Tongue (tissue), 2 donors: Measurements from ENCODE around the gene PRPF40B. TPM values are rescaled to one million over a fixed set of nuclear protein-coding genes. Genes with fewer than 3 reads are reported as not detected.
"Not testable (repeated sequence)": the region's sequence is repeated elsewhere in the genome, so short reads cannot be mapped to it uniquely, and the experiment has no call there.

Experiments
- DNase-seq: peaks from one replicate; pipeline ENCODE4 v3.0.0-alpha.2; 2015
- total RNA-seq: library from RNA; depleted of rRNA; stranded (reverse); fragments of >200 nt; gene quantifications from one replicate; pipeline ENCODE4 v1.2.3, GENCODE V29; 2014

Gene PRPF40B
- total RNA-seq, 1 donor from 2014 or later: 17.8 TPM

- no peak for DNase-seq
Measured at GRCh38 chr12:49609059-49609874, 14.1 kb upstream of the PRPF40B start.

- no peak for DNase-seq
Measured at GRCh38 chr12:49609875-49610154, 13.5 kb upstream of the PRPF40B start.

DNA sequence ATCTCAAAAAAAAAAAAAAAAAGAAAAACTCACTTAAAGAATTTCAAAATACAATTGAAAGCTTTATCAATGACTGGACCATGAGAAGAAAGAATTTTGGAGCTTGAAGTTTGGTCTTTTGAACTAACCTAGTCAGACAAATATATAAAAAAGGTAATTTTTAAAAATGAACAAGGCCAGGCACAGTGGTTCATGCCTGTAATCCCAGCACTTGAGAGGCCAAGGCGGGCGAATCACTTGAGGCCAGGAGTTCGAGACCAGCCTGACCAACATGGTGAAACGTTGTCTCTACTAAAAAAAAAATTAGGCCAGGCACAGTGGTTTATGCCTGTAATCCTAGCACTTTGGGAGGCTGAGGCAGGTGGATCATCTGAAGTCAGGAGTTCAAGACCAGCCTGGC lies 12.6 kb upstream of the PRPF40B start:
- not testable (repeated sequence) for DNase-seq

DNA sequence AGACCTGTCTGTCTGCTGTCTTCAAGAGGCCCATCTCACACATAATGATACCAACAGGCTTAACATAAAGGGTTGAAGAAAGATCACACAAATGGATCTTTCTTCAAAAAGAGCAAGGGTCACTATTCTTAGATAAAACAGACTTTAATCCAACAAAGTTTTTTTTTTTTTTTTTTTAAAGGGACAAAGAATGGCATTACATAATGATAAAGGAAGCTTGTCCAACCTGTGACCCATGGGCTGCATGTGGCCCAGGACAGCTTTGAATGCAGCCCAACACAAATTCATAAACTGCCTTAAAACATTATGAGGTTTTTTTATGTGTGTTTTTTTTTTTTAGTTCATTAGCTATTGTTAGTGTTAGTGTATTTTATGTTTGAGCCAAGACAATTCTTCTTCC lies 11.2 kb upstream of the PRPF40B start:
- no peak for DNase-seq

- DNase-seq: no peak
Measured at GRCh38 chr12:49615725-49616124, 7.6 kb upstream of the PRPF40B start.

DNA sequence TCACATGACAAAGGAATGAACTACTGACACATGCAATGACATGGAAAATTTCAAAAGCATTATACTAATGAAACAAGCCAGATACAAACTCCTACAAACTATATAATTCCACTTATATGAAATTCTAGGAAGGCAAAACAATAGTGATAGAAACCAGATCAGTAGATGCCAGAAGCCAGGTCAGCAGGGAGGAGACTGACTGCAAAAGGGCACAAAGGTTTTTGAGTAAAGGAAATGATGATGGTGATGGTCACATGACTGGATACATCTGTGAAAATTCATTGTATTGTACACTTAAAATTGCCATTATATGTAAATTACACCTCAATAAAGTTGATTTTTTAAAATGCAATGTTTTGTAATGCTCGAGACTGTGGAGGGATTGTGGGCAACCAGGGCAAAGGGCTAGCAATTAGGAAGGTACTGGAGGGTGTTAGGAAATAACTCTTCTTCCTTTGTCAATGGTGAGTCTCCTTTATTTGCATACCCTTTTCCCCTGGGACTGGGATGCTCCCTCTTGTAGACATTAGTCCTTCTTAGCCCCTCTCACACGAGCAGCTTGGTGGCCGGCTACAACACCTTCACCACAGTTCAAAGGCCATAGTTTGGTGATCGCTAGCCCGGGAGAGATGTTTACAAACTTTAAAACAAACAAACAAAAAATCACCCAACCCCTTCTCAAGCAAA lies 6.7 kb upstream of the PRPF40B start:
- no peak for DNase-seq

GRCh38 chr12:49618576-49618975 lies 4.8 kb upstream of the PRPF40B start:
- no peak for DNase-seq

- DNase-seq: peak; percentile 70
Measured at GRCh38 chr12:49619286-49619685, 4.1 kb upstream of the PRPF40B start.

GRCh38 chr12:49621651-49622500 lies 1.5 kb upstream of the PRPF40B start:
- no peak for DNase-seq

DNA sequence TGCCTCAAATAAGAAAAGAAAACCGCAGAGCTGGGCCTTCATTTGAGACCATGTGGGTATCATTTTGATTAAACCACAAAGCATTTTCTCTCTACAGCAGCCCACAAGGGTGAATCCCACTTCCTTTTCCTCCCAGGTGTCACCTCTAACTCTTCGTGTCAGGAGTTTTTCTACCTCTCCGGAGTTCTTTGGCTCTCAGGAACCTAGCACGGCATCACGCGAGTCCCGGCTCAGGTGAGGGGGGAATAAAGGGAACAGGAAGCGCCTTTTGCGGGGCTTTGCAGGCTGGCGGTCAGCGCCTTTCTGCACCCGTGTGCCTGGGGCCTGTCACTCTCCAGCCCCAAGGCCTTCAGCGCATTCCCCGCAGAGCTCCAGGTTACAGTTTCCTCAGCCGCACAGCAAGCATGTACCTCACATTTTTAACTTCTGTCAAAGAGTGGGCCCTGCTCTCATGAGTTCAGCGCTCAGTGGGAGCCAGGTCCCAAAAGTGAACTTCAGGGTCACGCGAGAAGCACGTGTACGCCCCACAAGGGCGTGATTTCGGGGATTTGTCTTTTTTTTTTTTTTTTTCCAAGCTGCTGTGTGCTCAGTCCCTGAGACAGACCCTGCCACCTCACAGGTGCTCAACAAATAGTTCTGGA lies 740 bp upstream of the PRPF40B start:
- no peak for DNase-seq

DNA sequence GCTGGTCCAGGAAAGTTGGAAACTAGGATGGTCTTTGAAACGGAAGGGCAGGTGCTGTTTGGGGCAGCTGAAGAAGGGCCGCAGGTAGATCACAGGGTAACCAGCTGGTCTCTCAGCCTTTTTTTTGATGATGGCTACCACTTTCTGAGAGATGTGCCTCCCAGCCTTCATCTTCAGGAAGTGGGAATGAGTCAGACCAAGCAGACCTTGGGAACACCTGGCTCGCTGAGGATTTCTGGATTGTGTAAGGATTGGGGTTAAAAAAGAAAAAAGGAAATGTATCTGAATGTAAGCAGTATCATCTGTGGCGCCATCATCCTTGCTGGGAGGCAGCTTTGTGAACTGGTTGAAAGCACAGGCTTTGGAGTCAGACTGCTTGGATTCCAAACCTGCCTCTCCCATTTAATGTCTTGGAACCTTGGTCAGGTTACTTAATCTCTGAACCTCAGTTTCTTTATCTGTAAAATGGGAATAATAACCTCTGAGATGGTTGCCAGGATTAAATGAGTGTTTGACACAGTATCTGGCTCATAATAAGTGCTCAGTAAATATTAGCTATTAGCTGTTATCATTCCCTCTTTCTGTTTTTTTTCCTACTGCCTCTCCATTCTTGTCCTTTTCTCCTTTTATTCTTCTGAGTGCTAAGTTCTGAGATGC lies 1.7 kb downstream of the PRPF40B start:
- no peak for DNase-seq

DNA sequence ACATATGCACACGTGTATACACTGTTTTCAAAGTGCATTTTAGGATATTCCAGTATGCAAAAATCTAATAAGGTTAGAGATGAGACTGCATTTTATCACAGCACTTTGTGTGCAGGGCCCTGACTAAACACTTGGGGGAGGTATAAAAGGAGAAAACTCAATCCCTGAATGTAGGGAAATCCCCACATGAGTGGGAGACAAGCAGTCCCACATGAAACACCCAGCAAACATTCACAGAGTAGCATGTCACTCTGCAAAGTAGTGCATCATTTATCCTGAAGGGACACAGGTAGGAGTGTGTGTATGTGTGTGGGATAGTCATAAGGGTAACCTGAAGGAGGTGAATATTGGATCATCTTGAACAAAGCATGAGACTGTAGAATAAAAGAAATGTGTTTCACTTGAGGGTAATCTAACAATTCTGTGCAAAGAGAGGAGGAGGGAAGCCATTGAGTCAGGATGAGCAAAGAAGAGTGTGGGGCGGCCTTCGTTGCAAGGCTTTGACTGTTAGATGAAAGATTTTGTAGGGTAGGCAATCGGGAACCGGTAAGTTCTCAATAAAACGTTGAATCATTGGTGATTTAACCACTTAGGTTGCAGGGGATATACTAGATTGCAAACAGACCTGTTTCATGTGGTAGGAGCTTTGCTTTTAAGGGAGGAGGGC lies 2.9 kb downstream of the PRPF40B start:
- DNase-seq: no peak

DNA sequence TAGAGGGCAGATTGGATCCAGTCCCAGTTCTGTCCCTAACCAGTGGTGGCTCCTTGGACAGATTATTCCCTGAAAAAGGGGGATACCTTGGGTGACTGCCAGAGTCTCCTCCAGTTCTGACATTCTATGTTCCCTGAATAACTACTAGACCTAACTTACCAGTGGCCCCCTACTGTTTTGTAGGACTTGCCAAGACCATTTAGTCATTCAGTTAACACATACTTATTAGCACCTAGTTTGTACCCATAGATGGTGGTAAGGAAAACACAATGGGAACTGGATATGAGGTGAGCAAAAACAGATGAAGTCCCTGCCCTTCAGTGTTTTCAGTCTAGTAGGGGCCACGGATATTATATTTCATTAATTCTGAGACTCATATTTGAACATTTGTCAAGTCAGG lies 3.5 kb downstream of the PRPF40B start:
- no peak for DNase-seq

DNA sequence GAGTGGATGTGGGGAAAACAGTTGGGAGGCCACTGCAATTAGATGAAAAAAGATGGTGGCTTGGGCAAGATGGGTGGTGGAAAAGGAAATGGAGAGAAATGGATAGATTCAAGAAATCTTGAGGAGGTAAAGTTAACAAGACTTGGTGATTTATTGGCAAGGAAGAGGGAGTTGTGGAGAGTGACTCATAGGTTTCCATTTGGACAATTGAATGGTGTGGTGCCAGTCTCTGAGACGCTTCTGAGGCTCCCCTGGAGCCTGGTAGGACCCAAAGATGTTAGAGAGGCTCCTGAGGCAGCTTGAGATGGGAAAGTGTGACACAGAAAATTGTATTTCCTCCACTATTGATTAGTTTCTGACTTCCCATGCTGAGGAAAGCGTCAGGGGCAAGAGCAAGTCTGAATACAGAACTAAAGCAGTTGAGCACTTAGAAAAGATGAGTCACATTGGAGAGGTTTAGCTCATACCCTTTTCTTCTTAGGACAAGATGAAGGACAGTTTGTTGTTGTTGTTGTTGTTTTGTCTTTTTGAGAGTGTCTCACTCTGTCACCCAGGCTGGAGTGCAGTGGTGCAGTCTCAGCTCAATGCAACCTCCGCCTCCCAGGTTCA lies 4.5 kb downstream of the PRPF40B start:
- DNase-seq: no peak

GRCh38 chr12:49631336-49631907 lies 8.1 kb downstream of the PRPF40B start:
- DNase-seq: no peak

DNA sequence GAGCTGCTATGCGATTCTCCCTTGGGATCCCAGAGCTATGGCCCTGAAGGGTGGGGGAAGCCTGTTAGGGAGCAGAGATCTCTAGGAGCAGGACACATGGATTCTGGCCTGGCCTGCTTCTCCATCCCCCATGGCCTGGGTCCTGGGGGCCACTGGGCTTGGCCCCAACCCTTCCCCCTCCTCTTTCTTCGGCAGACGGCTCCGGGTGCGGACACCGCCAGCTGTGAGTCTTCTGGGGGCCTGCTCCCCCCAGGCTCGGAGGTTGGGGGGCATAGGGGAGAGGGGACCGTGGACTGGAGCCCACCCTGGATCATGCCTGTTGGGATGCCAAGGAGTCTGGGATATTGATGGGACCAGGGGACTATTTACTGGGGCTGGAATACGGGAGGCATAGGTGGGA lies 9.0 kb downstream of the PRPF40B start:
- no peak for DNase-seq

GRCh38 chr12:49632986-49633702 lies 9.8 kb downstream of the PRPF40B start:
- no peak for DNase-seq

DNA sequence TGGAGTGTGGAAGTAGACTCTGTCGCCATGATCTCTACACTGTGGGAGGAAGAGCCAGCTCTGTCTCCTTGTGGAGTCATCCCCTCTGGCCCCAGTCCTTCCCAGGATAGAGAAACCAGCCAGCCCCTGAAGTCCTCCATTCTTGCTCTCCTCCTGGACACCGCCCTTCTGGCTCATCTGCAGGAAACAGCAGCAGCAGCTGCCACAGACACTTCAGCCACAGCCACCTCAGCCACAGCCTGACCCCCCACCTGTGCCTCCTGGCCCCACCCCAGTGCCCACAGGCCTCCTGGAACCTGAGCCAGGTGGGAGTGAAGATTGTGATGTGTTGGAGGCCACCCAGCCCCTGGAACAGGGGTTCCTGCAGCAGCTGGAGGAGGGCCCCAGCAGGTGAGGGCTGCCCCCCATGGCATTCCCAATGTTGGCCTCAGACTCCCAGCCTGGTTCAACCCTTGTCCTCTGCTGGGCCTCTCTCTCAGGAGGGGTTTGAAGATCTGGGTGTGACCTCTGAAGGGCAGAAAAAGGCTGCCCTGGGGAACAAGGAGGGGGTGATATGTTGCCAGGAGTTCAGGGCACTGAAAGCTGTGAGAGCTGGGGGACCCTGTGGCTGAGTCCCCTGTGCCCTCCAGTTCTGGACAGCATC lies 10.5 kb downstream of the PRPF40B start:
- no peak for DNase-seq

- DNase-seq: no peak
Measured at GRCh38 chr12:49635036-49635435, 11.7 kb downstream of the PRPF40B start.
